DMS53 (cell line): Measurements from ENCODE around the gene DCTN3.

Experiments used
- DNase-seq: peaks from one replicate; lab custom pipeline; 2025; lab: John Stamatoyannopoulos, UW

The DCTN3 gene

DNA sequence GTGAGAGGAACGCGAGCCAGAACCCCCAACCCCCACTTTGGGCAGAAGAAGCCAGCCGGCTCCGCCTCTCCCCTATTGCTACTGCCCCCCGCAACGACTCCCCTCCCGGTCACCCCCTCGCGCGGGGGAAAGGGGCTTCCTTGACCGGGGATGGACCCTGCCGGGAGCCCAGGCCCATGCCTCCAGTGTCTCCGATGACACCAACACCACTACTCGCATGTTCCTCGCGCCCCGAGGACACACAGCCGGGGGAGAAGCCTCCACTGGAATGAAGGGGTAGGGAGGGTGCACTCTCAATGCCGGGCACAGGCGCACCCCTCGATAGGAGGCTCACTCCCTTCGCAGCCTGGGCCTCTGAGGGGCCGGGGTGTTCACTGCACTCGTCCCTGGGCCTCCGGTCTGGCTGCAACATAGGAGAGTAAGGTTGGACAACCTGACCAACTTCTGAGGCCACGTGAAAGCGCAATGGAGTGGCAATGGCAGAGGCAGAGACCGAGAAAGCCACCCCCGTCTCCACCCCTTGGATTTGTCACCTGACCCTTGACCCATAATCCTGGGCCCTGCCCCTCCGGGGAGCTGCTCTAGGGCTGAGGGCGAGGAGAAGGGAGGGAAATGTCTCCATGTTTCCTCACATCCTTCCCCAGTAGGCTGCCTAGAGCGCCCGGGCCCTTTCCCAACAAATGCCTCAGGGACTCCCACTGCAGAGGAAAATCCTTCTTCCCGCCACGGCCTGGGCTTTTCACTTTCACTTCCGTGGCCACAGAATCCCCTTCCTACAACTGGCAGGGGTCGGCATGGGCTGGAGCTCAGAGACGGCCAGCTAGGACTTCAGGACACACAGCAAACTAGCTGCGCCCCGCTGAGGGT lies 29.7 kb downstream of the DCTN3 start:
- peak; percentile 52 for DNase-seq

DNA sequence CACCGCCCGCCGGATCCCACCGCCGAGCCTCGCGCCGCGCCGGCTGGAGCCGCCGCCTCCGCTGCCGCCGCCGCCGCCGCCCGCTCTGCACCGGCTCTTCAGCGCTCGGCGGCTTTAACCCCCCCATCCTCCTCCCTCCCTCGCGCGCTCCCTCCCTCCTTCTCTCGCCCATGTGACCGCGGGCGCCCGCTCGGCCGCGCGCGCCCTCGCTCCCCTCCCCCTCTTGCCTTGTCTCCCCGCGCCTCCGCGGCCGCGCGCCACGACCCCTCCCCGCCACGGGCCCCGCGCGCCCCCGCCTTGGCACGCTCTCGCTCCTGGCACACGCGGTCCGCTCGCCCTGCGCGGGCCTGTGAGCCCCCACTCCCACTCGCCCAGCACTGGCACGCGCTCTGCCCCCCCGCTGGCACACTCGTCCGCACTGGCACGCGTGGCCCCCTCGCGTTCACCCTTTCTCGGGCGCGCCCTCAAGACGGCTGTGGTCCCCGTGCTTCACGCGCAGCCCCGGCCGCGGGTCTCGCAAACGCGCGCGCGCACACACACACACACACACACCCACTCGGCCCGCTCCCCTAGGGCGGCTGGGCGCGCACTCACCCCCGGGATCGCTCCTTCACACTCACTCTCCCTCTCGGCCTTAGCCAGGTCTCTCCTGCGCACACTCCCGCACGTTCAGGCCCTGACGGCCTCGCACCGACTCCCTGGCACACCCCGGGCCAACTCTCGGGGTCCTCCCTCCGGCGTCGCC lies 30.5 kb downstream of the DCTN3 start, which contains the start of gene CNTFR:
CNTFR (minus strand) TSS at position 89 of the 745 bp plus-strand sequence. CDS start 20,743 bp downstream, outside the sequence.
- DNase-seq: peak; percentile 51

DNA sequence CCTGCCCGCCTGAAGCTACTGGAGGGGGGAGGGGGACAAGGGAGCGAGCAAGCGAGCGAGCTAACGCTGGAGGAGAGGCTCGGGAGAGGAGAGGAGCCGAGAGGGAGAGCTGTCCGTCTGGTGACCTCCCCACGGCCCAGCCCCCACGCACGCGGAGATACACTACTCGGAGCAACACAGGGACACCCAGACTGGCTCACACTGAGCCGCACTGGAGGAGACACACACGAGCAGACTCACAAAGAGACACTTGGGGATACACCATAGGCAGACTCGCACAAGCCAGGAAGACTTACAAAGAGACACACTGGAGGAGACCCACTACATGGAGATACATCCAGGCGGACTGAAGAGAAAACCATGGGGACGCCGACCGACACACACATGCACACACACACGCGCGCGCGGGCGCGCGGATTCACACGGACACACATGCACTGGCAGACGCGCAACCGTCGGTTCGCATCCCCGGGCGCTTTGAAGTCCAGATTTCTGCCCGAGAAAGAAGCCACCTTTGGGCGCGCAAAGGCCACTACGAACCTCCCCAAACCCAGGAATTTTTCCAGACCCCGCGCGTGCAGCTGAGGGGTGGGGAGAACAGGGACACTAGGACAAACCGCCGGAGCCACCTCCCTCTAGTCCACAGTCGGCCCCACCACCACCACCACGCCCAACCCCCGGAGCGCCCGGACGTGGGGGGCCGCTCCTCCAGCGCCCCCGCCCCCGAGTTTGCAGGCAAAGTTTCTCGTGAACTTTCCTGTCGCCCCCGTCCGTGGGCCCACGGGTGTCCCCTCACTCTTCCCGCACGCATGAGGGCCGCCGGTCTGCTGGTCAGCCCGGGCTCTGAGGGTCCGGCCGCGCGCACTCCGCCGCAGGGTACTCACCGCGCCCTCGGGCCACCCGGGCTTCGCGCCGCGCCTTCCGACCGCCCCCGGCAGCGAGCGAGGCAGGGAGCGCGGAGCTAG lies 31.3 kb downstream of the DCTN3 start:
- peak; percentile 33 for DNase-seq

DNA sequence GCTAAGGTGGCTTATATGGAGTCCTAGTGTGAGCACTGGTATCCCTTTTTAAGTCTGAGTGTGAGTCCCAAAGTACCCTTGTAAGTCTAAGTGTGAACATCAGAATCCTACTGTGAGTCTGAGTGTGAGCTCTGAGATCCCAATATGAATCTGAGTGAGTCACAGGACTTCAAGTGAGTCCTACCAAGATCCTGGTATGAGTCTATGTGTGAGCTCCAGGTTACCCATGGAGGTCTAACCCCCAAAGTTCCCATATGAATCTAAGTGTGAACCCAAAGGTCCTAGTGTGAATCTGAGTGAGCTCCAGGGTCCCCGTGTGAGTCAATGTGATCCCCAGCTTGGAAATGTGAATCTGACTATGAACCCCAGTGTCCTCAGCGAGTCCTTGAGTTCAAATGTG lies 33.0 kb downstream of the DCTN3 start:
- DNase-seq: no peak

DNA sequence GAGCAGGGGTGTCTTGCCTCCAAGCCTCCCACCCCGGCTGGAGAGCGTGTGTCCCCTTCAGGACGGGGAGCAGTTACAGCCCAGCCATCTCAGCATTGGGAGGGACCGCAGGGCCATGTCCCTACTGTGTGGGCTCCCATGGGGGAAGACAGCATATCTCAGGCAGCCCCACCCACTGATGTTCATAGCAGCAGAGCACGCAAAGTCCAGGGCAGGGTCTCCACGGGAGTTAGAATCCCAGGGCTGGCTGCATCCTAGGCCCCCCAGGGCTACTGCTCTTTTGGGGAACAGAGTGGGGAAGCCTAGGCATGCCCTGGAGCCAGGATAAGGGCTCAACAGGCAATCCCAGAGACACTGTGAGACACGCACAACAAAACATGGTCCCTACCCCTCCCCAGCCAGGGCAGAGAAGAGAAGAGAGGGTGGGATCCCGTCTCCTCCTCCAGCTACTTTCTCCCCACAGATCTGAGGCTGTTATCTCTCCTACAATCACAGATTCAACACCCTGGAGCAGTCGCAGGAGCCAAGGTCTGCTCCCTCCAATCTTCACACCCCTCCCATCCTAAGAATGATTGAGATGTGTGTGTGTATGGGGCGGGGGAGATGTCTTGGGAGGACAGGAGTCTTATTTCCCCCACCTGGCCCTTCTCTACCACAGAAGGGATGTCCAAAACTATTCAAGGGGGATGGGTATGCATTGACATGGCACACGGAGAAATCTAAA lies 34.2 kb downstream of the DCTN3 start:
- no peak for DNase-seq

DNA sequence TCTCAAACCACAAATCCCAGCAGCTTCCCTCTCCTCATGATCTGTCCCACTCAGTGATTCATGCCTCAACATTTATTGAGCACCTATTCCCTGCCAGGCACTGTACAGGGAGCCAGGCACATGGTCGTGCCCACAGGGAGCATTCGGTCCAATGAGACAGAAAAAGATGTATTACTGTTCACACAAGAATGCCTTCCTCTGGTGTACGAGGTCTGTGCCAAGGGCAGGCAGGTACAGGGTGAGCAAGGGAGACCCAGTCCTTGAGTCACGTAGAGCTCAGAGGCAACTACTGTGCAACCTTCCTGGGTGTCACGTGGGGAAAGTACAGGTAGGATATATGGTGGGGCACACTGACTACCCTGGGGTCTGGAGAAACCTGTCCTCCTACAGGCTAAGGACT lies 35.3 kb downstream of the DCTN3 start:
- no peak for DNase-seq

DNA sequence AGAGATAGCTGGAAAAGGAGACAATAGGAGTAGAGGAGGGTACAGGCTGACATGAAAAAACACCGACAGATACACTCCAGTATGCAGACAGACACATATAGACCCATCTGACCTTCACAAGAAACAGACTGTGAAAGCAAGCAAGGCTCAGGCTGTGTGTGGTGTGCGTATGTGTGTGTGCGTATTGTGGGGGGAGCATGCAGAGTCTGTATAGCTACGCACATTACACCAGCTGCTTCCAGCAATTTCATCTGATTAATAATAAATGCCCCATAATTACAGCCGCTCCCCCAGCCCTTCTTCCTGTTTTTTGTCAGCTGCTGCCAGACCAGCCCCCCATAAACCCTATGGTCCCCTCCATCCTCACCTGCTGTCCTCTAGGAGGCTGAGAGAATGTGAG lies 37.5 kb downstream of the DCTN3 start:
- no peak for DNase-seq

DNA sequence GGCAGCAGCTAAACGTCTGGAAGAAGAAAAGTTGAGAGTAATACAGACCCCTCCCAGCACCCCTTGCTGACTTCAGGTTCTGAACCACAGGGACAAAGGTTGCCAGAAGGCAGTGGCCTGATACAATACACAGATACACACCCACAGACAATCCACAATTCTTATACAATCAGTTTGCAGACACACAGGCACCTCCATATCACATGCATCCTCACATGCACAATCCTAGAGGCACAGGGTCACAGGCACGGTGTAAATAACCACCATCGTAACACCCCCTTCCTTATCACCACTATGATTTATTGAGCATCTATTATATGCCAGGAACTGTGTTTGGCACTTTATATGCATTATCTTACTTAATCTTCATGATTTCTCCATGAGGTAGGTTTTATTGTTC lies 39.0 kb downstream of the DCTN3 start:
- DNase-seq: no peak

DNA sequence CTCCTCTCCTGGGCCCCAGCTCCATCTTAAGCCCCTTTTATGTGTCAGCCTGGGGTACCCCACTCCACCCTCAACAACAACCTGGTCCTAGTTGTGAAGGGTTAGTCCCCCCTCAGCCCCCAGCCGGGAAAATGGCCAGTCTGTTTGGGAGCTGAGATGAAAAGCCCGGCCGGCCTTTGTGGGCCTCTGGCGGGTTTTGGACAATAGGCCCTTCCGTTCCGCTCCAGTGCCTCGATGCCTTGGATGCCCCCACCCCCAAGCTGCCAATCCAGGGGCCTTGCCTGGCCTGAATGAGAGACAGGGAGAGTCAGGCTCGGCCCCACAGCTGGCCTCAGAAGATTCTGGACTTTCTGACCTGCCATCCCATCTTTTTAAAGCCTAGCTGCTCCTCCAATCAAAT lies 39.9 kb downstream of the DCTN3 start:
- no peak for DNase-seq

DNA sequence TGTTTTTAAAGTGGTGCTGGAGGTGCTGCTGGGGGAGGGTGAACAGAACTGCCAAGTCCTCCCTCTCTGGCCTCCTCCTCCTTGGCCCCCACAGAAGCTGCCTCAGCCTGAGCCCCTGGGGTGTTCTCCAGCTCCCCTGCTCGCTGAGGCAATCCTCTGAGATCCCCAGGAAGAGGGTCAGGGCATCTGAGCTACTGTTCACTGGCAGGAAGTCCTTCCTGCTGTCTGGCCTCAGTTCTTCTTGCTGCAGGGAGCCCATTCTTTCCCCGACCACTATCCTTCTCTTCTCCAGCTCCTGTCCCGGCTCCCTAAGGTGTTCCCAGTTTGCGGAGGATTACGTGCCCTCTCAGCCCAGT lies 40.5 kb downstream of the DCTN3 start:
- no peak for DNase-seq

DNA sequence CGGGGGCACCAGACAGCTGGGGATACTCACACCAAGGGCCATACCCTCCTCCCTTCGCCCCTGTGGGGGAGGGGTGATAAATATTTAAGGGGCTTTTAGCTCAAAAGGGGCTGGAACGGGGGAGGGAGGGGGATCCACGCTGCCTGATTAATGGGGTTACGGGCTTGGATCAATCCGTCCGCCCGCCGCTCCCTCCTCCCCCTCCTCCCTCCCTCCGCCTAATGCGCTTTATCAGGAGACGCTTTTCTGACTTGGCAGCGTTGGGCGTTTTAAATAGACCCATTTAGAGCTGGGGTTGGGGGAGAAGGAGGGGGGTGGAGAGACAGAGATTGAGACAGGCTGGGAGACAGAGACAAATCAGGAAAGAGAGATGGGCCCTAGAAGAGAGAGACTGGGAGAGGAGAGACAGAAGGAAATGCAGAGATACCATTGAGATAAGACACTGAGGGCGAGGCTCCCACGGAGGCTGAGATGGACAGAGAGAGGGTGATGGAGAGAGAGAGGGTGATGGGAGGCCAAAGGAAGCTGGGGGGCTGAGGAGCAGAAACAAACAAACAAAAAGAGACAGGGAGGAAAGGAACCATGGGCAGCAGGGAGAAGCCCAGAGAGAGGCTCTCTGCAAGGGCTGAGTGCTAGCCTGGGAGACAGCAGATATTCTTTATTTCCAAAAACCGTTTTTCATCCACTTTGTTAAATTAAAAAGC lies 41.0 kb downstream of the DCTN3 start:
- no peak for DNase-seq

DNA sequence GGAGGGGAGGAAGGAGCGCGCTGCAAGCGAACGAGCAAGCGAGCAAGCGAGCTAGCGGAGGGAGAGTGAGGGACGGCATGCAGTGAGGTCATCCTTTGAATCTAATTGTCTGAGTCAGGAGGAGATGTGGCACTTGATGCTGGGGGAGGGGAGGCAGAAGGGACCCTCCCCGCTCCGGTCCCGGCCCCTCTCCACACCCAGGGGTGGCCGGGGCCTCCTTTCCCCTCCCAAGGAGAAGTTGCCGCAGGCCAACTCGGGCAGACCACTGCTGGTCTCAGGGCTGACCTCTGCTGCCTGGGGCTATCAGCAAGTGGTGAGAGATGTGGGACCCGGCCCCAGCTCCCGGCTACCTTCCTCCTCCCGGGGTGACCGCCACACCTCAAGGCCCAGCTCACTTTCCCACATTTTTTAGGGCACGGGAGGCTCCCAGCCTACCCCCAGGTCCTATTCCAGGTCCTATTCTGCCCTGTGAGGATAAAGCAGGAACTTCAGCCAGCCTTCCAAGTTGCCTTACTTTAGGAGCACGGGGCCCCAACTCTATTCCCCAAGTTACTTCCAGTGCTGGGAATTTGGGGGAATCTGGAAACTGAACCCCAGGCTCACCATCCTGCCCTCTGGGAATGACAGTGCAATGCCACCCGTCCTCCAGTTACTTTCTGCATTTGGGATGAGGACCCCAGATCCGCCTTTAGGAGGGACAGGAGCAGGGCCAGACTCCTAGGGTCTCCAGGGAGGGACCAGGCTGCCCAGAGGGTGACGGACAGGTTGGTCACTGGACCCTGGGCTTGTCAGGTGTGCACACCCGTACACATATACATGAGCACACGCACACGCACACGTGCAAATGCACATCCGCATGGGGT lies 41.8 kb downstream of the DCTN3 start:
- DNase-seq: peak; percentile 58

DNA sequence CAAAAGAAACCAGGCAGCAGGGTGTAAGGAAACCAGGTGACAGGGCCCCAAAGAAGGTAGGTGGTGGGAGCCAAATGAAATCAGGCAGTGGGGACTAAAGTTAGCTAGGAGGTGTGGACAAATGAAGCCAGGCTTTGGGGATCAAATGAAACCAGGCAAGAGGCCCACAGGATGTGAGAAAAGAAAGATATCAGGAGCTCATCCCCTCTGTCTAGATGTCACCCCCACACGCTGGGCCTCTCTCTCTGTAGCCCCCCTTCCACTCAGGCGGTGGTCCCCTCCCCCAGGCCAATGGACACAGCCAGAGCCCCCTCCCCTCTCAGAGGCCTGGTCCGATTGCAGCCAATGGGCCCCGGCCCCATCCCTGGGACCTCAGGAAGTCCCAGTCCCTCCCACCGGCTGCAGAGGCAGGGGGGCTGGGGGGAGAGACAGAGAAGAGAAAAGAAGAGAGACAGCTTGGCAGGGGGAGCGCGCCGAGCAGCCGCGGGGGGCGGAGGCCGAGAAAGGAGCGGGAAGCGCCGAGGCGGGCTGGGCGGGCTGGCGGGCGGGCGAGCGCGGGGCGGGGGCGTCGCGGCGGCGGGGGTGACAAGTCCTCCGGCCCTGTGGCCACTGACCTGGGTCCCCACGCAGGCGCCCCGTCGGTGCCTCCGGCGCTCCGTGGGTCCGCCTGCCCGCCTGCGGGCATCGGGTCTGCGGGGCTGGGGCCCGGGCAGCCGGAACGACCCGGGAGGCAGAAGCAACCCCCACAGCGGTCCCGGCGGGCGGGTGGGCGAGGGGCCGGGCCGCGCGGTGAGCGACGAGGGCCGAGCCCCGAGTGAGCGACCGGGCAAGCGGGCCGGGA lies 42.7 kb downstream of the DCTN3 start:
- DNase-seq: peak; percentile 18

DNA sequence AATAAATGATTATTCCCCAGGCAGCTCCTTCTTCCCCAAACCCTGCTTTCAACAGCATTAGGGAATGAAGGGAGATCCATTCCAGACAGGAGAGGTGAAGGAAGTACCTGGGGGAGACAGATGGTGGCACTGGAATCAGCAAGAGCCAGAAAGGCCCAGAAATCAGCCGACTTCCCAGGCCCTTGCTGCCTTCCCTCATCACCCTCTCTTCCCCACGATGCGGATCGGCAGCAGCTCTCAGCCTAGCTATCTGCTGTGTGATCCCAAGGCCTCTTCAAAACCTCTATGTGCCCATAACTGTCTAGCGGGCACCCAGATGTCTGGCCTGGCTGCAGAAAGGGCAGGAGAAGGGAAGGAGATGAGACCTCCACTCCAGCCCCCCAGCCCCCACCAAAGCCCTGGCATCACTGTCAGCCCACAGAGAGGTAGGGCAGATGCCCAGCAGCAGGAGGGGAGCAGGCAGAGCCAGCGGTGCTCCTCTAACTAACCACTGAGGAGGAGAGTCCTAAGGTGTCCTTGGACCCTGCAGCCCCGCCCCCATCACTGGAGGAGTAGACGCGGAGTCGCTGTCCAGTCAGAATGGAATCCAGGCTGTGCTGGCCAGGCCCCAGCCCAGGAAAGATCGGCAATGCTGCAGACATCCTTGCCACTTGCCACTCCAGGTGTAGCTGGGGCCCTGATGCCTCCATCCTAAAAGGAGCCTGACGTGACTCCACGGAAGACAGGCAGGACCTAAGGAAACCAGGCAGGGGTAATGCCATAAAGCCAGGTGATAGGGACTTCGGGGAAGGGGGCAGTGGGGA lies 43.5 kb downstream of the DCTN3 start:
- DNase-seq: no peak

DNA sequence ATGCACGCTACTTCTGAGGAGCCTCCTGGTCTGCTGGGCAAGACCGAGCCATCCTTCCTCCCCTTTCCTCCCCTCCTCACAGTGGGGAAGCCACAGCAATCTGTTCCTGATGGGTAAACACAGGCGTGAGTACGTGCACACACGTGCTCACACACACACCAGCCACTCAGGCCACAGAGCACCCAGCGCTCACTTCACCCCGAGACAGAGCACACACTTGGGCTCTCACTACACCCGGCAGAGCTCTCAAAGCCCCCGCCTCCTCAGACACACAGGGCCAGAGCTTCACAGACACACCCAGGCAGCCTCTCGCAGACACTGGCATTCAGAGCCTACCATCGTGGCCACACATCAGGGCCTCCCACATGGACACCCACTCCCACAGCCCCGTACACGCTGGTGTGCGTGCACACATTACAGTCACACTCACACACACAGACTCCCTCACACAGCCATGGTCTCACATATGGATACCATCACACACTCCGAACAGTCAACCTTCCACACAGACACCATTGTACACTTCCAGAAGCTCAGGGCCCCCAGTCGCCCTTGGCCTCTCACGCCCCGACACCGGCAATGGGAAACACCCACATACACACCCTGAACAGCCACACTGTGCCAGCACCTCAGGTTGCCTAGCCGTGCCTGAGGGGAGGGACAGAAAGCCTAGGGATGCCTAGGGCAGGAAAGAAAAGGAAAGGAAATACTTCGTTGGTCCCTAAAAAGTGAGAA lies 44.3 kb downstream of the DCTN3 start:
- no peak for DNase-seq

DNA sequence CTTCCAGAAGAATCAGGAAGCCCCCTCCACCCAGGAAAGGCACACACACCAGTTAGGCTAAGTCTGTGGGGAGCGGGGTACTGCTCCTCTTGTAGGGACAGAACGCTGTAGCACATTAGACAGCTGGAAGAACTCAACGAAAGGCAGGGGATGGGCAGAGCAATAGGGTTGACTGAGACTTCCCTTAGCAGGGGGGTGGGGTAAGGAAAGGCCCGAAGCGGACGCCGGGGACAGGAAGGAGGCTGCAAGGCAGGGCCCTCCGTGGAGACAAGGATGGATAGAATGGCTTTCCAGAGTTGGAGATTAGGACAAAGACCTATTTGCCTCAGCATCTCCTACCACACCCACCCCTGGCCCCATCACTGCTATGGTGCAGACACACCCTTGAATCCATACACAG lies 45.1 kb downstream of the DCTN3 start:
- no peak for DNase-seq

DNA sequence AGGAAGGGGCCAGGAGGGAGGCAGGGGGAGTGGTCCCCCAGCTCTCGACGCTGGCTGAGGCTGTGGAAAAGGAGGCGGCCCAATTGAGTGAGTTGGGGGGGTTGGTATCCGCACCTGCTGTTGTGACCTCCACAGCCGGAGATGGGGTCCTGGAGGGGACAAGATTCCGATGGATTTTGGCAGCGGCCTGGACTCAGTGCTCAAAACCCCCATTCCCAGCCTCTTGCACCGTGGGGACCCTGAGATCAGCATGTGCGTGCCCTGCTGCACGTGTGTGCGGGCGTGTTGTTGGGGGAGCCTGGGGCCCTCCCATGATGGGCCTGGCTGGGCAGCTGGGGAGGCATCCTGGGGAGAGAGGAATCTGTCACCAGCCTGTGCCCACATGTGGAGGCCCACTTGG lies 45.7 kb downstream of the DCTN3 start:
- DNase-seq: no peak
